K562 (cell line): ENCODE results near the gene EPHA2. TPM values are rescaled to one million over a fixed set of nuclear protein-coding genes. Genes with fewer than 3 reads are reported as not detected.

ENCODE experiments used
- ETV6 ChIP-seq, 3 experiments: fragments of 150-350 bp in 1 of 3; sonication (generic) in 1 of 3; formaldehyde crosslinking in 1 of 3; IDR thresholded peaks; 2 replicates each; pipeline versions ENCODE4 v1.6.1 to v1.8.0; 2014 to 2022; ENCODE audit warnings: borderline replicate concordance in 2 of 3, low read depth in 2 of 3, antibody characterized with exemption in 1 of 3, low read length in 1 of 3, mild to moderate bottlenecking in 1 of 3, missing genetic modification reagents in 1 of 3
- FOXJ2 ChIP-seq: fragments of 200-800 bp; sonication (Bioruptor generic); IDR thresholded peaks from 2 replicates; pipeline ENCODE4 v1.6.1; 2016; ENCODE audit warnings: missing genetic modification characterization, missing compliant biosample characterization
- HDAC1 ChIP-seq, 2 experiments: fragments of 450-650 bp; IDR thresholded peaks; 2 replicates each; pipeline ENCODE4 v1.6.1; 2016 to 2017; ENCODE audit warnings: inconsistent platforms in 1 of 2, mild to moderate bottlenecking in 1 of 2, moderate library complexity in 1 of 2
- HNRNPH1 ChIP-seq: fragments of 200-400 bp; formaldehyde crosslinking; optimal IDR thresholded peaks from 2 replicates; pipeline ENCODE3; 2017; ENCODE audit warnings: low read depth, mild to moderate bottlenecking, low read length, moderate library complexity
- KLF16 ChIP-seq: IDR thresholded peaks from 2 replicates; pipeline ENCODE4 v1.6.1; 2016; ENCODE audit warnings: antibody characterized with exemption
- MAFF ChIP-seq: IDR thresholded peaks from 2 replicates; pipeline ENCODE4 v1.6.1; 2012; ENCODE audit warnings: low read length, improper control_type of control experiment
- MAZ ChIP-seq, 2 experiments: fragments of 450-650 bp in 1 of 2; sonication (generic) in 1 of 2; formaldehyde crosslinking; IDR thresholded peaks in 1 of 2; conservative IDR thresholded peaks in 1 of 2; 2 replicates each; pipeline versions ENCODE4 v1.4.0 to v1.5.0; 2020; ENCODE audit warnings: mild to moderate bottlenecking in 1 of 2, missing genetic modification reagents in 1 of 2
- SAFB ChIP-seq: fragments of 200-400 bp; formaldehyde crosslinking; IDR thresholded peaks from 2 replicates; pipeline ENCODE4 v1.6.1; 2017; ENCODE audit warnings: low read depth, low read length, borderline replicate concordance
- SAP30 ChIP-seq: fragments of 200-600 bp; sonication (generic); IDR thresholded peaks from 2 replicates; pipeline ENCODE4 v1.6.1; 2012; ENCODE audit warnings: borderline replicate concordance, low read depth, mild to moderate bottlenecking, moderate library complexity, low read length, control low read depth, inconsistent platforms; ENCODE audit not compliant: insufficient read depth, poor library complexity, severe bottlenecking
- SMARCA5 ChIP-seq: fragments of 450-650 bp; IDR thresholded peaks from 2 replicates; pipeline ENCODE4 v1.6.1; 2016
- TARDBP ChIP-seq: fragments of 450-650 bp; IDR thresholded peaks from 2 replicates; pipeline ENCODE4 v1.6.1; 2016
- ZBTB12 ChIP-seq: fragments of 250-450 bp; sonication (Bioruptor Pico); IDR thresholded peaks from 2 replicates; pipeline ENCODE4 v1.4.0; 2020
- polyA plus RNA-seq, 8 experiments: library from polyadenylated mRNA; depleted of rRNA in 4 of 8; stranded (reverse) in 5 of 8; unstranded in 3 of 8; fragments of >200 nt; fragmentation: Nextera tagmentation in 2 of 8; fragmentation: Illumina TruSeq in 1 of 8; extraction: Ambion mirVana in 2 of 8; extraction: Trizol in 1 of 8; gene quantifications; 2 replicates each; pipeline versions ENCODE4 v1.2.1 to v1.2.3, GENCODE V29; 2011 to 2014; ENCODE audit warnings: inconsistent platforms in 1 of 8, missing spikeins in 1 of 8
- total RNA-seq, 7 experiments: library from RNA; depleted of rRNA in 6 of 7; stranded (reverse); fragments of >200 nt in 6 of 7; fragmentation: Illumina TruSeq in 2 of 7; extraction: Trizol in 2 of 7; gene quantifications; 2 replicates each; pipeline versions ENCODE4 v1.2.1 to v1.2.3, GENCODE V29; 2011 to 2021; ENCODE audit warnings: low replicate concordance in 1 of 7
- TF ChIP-seq, protein P1 (sequence below): fragments of 450-650 bp; IDR thresholded peaks from 2 replicates; pipeline ENCODE4 v1.6.1; 2016
- TF ChIP-seq, protein P2 (sequence below): fragments of 150-350 bp; IDR thresholded peaks from 2 replicates; pipeline ENCODE4 v1.6.1; 2014; ENCODE audit warnings: low read depth, mild to moderate bottlenecking, low read length, borderline replicate concordance
- TF ChIP-seq, protein P3 (sequence below): fragments of 250-450 bp; sonication (Bioruptor Pico); IDR thresholded peaks from 2 replicates; pipeline ENCODE4 v1.8.0; 2022; ENCODE audit warnings: moderate library complexity, mild to moderate bottlenecking, inconsistent platforms

The EPHA2 gene
- total and polyA plus RNA-seq, 9 of the 15 experiments (the other 6 are each of a cell fraction or from before 2014, with no cell fraction given): 0.04 to 0.40 (median 0.07) TPM; not detected in 4

DNA sequence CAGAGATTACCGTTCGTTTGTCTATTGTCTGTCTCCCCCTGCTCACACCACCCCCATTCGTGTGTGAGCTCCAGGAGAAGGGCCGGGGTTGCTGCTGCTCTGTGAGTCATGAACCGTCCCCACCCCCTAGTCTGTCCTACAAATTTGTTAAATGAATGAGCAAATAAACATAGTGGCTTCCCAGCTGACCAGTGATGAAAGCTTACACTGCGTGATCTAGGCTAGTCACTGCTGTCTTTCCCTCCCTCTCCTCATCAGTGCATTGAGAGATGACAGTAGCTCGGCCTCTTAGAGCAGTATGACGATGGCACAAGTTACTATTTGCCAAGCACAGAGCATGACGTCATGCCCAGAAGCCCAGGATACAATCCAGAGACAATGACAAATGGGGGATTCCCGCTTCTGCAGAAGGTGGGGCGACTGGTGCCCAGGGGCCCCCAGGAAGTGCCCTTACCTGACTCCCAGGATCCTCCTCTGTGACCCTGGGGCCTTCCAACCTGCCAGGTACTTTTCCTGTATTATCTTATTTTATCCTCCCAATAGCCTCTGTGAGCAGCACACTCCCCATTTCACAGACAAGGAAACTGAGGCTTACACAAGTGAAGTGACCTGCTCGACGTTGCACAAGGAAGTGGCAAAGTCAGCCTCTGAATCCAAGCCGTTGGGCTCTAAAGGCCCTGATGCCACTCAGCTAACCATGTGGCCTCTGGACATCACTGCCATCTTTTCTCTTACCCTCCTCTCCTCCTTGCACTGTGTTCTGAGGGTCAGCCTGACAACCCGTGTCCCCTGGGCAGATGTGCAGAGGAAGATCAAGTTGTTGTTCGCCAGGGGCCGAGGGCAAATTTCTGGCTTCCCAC lies 8.6 kb upstream of the EPHA2 start (continued):
- TF ChIP-seq, protein P1, sequence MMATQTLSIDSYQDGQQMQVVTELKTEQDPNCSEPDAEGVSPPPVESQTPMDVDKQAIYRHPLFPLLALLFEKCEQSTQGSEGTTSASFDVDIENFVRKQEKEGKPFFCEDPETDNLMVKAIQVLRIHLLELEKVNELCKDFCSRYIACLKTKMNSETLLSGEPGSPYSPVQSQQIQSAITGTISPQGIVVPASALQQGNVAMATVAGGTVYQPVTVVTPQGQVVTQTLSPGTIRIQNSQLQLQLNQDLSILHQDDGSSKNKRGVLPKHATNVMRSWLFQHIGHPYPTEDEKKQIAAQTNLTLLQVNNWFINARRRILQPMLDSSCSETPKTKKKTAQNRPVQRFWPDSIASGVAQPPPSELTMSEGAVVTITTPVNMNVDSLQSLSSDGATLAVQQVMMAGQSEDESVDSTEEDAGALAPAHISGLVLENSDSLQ: peak; percentile 71; the same call in 1 of the 2 replicates
- peak; percentile 91; the same call in 1 of the 2 replicates for TF ChIP-seq TARDBP
- TF ChIP-seq, protein P2, sequence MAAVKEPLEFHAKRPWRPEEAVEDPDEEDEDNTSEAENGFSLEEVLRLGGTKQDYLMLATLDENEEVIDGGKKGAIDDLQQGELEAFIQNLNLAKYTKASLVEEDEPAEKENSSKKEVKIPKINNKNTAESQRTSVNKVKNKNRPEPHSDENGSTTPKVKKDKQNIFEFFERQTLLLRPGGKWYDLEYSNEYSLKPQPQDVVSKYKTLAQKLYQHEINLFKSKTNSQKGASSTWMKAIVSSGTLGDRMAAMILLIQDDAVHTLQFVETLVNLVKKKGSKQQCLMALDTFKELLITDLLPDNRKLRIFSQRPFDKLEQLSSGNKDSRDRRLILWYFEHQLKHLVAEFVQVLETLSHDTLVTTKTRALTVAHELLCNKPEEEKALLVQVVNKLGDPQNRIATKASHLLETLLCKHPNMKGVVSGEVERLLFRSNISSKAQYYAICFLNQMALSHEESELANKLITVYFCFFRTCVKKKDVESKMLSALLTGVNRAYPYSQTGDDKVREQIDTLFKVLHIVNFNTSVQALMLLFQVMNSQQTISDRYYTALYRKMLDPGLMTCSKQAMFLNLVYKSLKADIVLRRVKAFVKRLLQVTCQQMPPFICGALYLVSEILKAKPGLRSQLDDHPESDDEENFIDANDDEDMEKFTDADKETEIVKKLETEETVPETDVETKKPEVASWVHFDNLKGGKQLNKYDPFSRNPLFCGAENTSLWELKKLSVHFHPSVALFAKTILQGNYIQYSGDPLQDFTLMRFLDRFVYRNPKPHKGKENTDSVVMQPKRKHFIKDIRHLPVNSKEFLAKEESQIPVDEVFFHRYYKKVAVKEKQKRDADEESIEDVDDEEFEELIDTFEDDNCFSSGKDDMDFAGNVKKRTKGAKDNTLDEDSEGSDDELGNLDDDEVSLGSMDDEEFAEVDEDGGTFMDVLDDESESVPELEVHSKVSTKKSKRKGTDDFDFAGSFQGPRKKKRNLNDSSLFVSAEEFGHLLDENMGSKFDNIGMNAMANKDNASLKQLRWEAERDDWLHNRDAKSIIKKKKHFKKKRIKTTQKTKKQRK: no peak
- peak; percentile 51; the same call in 1 of the 2 replicates for TF ChIP-seq ZBTB12 (CRISPR knock-in tag)
- peak; percentile 79; the same call in 1 of the 2 replicates for TF ChIP-seq SMARCA5
- TF ChIP-seq ETV6 (IDR thresholded peaks at IDR 0.05; ENCODE audit: borderline replicate concordance in 1 of 2, low read depth in 2 of 2, low read length in 1 of 2): no peak
- no peak for TF ChIP-seq ETV6 (CRISPR knock-in tag; IDR thresholded peaks at IDR 0.05; ENCODE audit: borderline replicate concordance)
- no peak for TF ChIP-seq KLF16
- TF ChIP-seq HDAC1 (IDR thresholded peaks at IDR 0.05): peak in 1 of 2 experiments; percentile 66; a peak in 1 of 4 replicates
- 0 out of 4 replicates have a peak, but pooled peaks of 1 of the 2 experiments have one; percentile 18 for TF ChIP-seq MAZ (CRISPR knock-in tag; conservative IDR thresholded peaks at IDR 0.05 in 1 of 2, IDR thresholded peaks at IDR 0.05 in 1 of 2)
- peak; percentile 39 for TF ChIP-seq SAP30
- no peak for TF ChIP-seq SAFB
- peak; percentile 19; the same call in 1 of the 2 replicates for TF ChIP-seq MAFF
- no peak for TF ChIP-seq FOXJ2 (tag)
- TF ChIP-seq HNRNPH1: no peak
- TF ChIP-seq, protein P3, sequence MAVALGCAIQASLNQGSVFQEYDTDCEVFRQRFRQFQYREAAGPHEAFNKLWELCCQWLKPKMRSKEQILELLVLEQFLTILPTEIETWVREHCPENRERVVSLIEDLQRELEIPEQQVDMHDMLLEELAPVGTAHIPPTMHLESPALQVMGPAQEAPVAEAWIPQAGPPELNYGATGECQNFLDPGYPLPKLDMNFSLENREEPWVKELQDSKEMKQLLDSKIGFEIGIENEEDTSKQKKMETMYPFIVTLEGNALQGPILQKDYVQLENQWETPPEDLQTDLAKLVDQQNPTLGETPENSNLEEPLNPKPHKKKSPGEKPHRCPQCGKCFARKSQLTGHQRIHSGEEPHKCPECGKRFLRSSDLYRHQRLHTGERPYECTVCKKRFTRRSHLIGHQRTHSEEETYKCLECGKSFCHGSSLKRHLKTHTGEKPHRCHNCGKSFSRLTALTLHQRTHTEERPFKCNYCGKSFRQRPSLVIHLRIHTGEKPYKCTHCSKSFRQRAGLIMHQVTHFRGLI (CRISPR knock-in tag): no peak
